ENCODE results near the gene HP. TPM values are rescaled to one million over a fixed set of nuclear protein-coding genes. Genes with fewer than 3 reads are reported as not detected.
A peak's percentile ranks its signal among the peaks of the same experiment; 100 is the strongest.

HP gene
- total RNA-seq, 1 experiment from 2014 or later, result not detected

DNA sequence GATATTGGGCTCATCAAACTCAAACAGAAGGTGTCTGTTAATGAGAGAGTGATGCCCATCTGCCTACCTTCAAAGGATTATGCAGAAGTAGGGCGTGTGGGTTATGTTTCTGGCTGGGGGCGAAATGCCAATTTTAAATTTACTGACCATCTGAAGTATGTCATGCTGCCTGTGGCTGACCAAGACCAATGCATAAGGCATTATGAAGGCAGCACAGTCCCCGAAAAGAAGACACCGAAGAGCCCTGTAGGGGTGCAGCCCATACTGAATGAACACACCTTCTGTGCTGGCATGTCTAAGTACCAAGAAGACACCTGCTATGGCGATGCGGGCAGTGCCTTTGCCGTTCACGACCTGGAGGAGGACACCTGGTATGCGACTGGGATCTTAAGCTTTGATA is 6.1 kb downstream of the HP start:
- H3K4me3 Mint-ChIP-seq (ENCODE audit: low read depth, unreplicated experiment), result no peak overlapping the region
- H3K27me3 Mint-ChIP-seq (ENCODE audit: unreplicated experiment), result peaks cover 61% of the 10 kb centered on the region
- no peaks in the 10 kb centered on the region for H3K4me1 Mint-ChIP-seq (ENCODE audit: low read depth, unreplicated experiment)
- intact Hi-C loops (cut with micrococcal nuclease; ENCODE audit: unreplicated experiment), result no loop called here
- TF ChIP-seq, protein P1, sequence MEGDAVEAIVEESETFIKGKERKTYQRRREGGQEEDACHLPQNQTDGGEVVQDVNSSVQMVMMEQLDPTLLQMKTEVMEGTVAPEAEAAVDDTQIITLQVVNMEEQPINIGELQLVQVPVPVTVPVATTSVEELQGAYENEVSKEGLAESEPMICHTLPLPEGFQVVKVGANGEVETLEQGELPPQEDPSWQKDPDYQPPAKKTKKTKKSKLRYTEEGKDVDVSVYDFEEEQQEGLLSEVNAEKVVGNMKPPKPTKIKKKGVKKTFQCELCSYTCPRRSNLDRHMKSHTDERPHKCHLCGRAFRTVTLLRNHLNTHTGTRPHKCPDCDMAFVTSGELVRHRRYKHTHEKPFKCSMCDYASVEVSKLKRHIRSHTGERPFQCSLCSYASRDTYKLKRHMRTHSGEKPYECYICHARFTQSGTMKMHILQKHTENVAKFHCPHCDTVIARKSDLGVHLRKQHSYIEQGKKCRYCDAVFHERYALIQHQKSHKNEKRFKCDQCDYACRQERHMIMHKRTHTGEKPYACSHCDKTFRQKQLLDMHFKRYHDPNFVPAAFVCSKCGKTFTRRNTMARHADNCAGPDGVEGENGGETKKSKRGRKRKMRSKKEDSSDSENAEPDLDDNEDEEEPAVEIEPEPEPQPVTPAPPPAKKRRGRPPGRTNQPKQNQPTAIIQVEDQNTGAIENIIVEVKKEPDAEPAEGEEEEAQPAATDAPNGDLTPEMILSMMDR (IDR thresholded peaks at IDR 0.05; ENCODE audit: unreplicated experiment), result no peak
- BruUV-seq (replicated peaks), result no TSS peak
- H3K36me3 Mint-ChIP-seq (ENCODE audit: insufficient read depth, unreplicated experiment), result no peaks in the 10 kb centered on the region
- CTCF ChIA-PET, result no interaction called here
- no peak for DNase-seq
- no peaks in the 10 kb centered on the region for H3K9me3 Mint-ChIP-seq (ENCODE audit: low read depth, unreplicated experiment)
- no peak overlapping the region for H3K27ac Mint-ChIP-seq (ENCODE audit: unreplicated experiment)

DNA sequence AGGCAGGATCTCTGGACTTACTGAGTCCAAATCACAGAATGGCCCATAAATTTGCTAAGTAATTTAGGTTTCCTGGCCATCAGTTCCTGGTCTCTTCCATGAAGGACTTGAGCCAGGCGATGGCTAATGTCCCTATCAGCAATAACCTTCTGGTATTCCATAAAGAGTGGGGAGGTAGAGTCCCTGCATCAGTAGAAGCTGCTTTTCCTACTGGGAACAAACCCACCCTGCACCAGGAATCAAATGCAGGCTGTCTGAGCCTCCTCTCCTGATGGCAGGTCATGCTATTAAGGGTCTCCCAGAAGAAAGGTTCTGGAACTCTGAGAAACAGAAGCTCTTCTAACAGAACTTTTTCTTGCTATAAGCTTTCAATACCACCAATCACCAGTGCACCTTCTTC is 7.3 kb downstream of the HP start:
- H3K4me1 Mint-ChIP-seq (ENCODE audit: low read depth, unreplicated experiment), result no peaks in the 10 kb centered on the region
- TF ChIP-seq, protein P1 (IDR thresholded peaks at IDR 0.05; ENCODE audit: unreplicated experiment), result no peak
- CTCF ChIA-PET, result interaction anchor here (0.6 kb wide), 1 partner anchor 481 kb away, joined by 4 read pairs; no protein-coding TSS in a partner anchor
- DNase-seq, result no peak
- no peaks in the 10 kb centered on the region for H3K36me3 Mint-ChIP-seq (ENCODE audit: insufficient read depth, unreplicated experiment)
- peaks cover 73% of the 10 kb centered on the region for H3K27me3 Mint-ChIP-seq (ENCODE audit: unreplicated experiment)
- no peak overlapping the region for H3K4me3 Mint-ChIP-seq (ENCODE audit: low read depth, unreplicated experiment)
- no TSS peak for BruUV-seq (replicated peaks)
- H3K9me3 Mint-ChIP-seq (ENCODE audit: low read depth, unreplicated experiment), result no peaks in the 10 kb centered on the region
- intact Hi-C loops (cut with micrococcal nuclease; ENCODE audit: unreplicated experiment), result no loop called here
- H3K27ac Mint-ChIP-seq (ENCODE audit: unreplicated experiment), result no peak overlapping the region

DNA sequence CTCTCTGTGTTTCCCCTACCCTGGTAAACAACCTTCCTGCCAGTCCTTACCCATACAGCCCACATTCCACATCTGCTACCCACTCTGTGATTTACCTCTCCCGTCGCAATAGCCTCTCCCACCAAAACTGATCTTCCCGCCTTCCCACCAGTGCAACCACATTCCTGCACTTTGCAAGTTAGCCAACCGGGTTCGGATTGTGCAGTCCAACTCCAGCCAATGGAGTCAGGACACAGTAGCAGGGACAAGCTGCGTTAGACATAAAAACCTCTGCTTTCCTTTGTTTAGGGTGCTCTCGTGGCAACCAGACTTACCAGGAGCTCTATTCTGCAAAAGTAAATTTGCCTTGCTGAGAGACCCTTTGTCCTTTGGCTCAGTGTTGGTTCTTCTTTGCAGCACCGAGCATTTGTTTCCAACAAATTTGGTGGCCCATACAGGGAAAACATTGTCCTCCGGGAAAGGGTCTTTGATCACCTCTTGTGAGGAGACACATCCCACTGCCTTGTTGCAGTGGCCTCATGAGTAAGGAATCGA is 10.1 kb downstream of the HP start:
- BruUV-seq (replicated peaks), result no TSS peak
- Mint-ChIP-seq H3K27me3 (ENCODE audit: unreplicated experiment) (peaks cover 61% of the 10 kb centered on the region), H3K4me1 (ENCODE audit: low read depth, unreplicated experiment) (no peaks in the 10 kb centered on the region), H3K9me3 (ENCODE audit: low read depth, unreplicated experiment) (no peaks in the 10 kb centered on the region), H3K36me3 (ENCODE audit: insufficient read depth, unreplicated experiment) (no peaks in the 10 kb centered on the region), H3K27ac (ENCODE audit: unreplicated experiment) (no peak overlapping the region), H3K4me3 (ENCODE audit: low read depth, unreplicated experiment) (no peak overlapping the region)
- DNase-seq, result no peak
- TF ChIP-seq, protein P1 (IDR thresholded peaks at IDR 0.05; ENCODE audit: unreplicated experiment), result no peak
- intact Hi-C loops (cut with micrococcal nuclease; ENCODE audit: unreplicated experiment), result no loop called here
- CTCF ChIA-PET, result interaction anchor here (0.5 kb wide), 1 partner anchor 16 kb away, joined by 4 read pairs; no protein-coding TSS in a partner anchor

DNA sequence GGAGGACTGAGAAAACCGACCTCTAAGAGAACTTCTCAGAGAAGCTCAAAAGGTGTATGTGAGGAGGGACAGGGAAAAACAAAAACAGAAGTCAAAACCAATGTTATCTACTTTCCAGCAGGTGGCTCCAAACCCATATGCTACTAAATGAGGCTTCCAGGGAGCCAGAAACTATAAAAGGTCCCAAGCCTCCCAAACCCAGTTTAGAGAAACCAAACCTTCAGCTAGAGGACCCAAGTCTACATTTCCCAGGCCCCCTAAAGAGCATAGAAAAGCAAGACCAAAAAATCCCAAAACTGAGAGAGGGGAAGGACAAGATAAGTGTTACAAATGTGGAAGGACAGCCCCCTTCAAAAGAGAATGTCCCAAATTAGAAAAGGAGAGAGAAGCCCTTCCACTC is 12.4 kb downstream of the HP start:
- Mint-ChIP-seq H3K27ac (ENCODE audit: unreplicated experiment) (no peak overlapping the region), H3K4me1 (ENCODE audit: low read depth, unreplicated experiment) (no peaks in the 10 kb centered on the region), H3K27me3 (ENCODE audit: unreplicated experiment) (peaks cover 55% of the 10 kb centered on the region), H3K4me3 (ENCODE audit: low read depth, unreplicated experiment) (no peak overlapping the region), H3K36me3 (ENCODE audit: insufficient read depth, unreplicated experiment) (no peaks in the 10 kb centered on the region), H3K9me3 (ENCODE audit: low read depth, unreplicated experiment) (no peaks in the 10 kb centered on the region)
- BruUV-seq (replicated peaks), result no TSS peak
- CTCF ChIA-PET, result interaction anchor here (0.6 kb wide), 1 partner anchor 311 kb away, joined by 4 read pairs; no protein-coding TSS in a partner anchor
- TF ChIP-seq, protein P1 (IDR thresholded peaks at IDR 0.05; ENCODE audit: unreplicated experiment), result peak; percentile 54
- intact Hi-C loops (cut with micrococcal nuclease; ENCODE audit: unreplicated experiment), result loop anchor here (1.0 kb wide), 1 partner anchor 33 kb away; no protein-coding TSS in a partner anchor
- DNase-seq, result peak; percentile 10
